Gastrocnemius medialis (tissue), 4 donors: Measurements from ENCODE around the gene SPTBN1. TPM values are rescaled to one million over a fixed set of nuclear protein-coding genes. Genes with fewer than 3 reads are reported as not detected.
A peak's percentile ranks its signal among the peaks of the same experiment; 100 is the strongest.

Experiments used
- ATAC-seq, 2 donors: fragments of 150-250 bp; one replicate each; pipeline ENCODE4 v1.9.1; 2016
- DNase-seq, 2 donors: peaks; one replicate each; pipeline ENCODE4 v3.0.0-alpha.2; 2019
- H3K27ac ChIP-seq, 4 donors: fragments of 200-600 bp; sonication (generic); 1 replicate in 1 of 4; 2 replicates in 3 of 4; pipeline ENCODE4 v1.5.1; 2016 to 2018; ENCODE audit warnings: mild to moderate bottlenecking in 2 of 4, moderate library complexity in 1 of 4
- H3K27me3 ChIP-seq, 3 donors: fragments of 200-600 bp; sonication (generic) in 2 of 3; 1 replicate in 1 of 3; 2 replicates in 2 of 3; pipeline versions ENCODE4 v1.5.1 to v1.6.0; 2016 to 2019; ENCODE audit warnings: mild to moderate bottlenecking in 1 of 3, moderate library complexity in 1 of 3
- H3K36me3 ChIP-seq, 2 donors: fragments of 200-600 bp; sonication (generic) in 1 of 2; one replicate each; pipeline ENCODE4 v1.5.1; 2017 to 2018
- H3K4me1 ChIP-seq, 2 donors: fragments of 200-600 bp; sonication (generic) in 1 of 2; one replicate each; pipeline ENCODE4 v1.5.1; 2016 to 2017; ENCODE audit warnings: mild to moderate bottlenecking in 2 of 2
- H3K4me3 ChIP-seq, 4 donors: fragments of 200-600 bp; sonication (generic) in 3 of 4; 1 replicate in 1 of 4; 2 replicates in 3 of 4; pipeline ENCODE4 v1.5.1; 2016 to 2019; ENCODE audit warnings: mild to moderate bottlenecking in 2 of 4
- H3K9me3 ChIP-seq, 3 donors: fragments of 200-600 bp; sonication (generic) in 2 of 3; 1 replicate in 1 of 3; 2 replicates in 2 of 3; pipeline ENCODE4 v1.5.1; 2016 to 2019
- CTCF ChIP-seq, 5 experiments: fragments of 450-650 bp in 3 of 5; fragments of 200-600 bp in 2 of 5; sonication (generic) in 2 of 5; IDR thresholded peaks in 4 of 5; conservative IDR thresholded peaks in 1 of 5; 1 replicate in 4 of 5; 2 replicates in 1 of 5; pipeline ENCODE4 v1.5.1; 2016 to 2019; ENCODE audit warnings: antibody characterized with exemption in 5 of 5, mild to moderate bottlenecking in 3 of 5, moderate library complexity in 3 of 5
- POLR2A ChIP-seq, 2 donors: fragments of 450-650 bp; IDR thresholded peaks; one replicate each; pipeline ENCODE4 v1.6.1; 2017; ENCODE audit warnings: antibody characterized with exemption in 2 of 2, mild to moderate bottlenecking in 2 of 2, moderate library complexity in 2 of 2
- in situ Hi-C, 4 donors: fragments of 200-750 bp; cut with MboI; loops; one replicate each; pipeline versions ENCODE4 v1.15.0 to v1.8.0; 2017; ENCODE audit warnings: low sequenced_read_pairs in 4 of 4
- intact Hi-C: fragments of 100-400 bp; cut with DNase I; formaldehyde crosslinking; loops from one replicate; pipeline ENCODE4 v1.15.1; 2023; ENCODE audit warnings: low total_unique reads
- total RNA-seq, 4 donors: library from RNA; depleted of rRNA; stranded (reverse); fragments of >200 nt; gene quantifications; one replicate each; pipeline versions ENCODE4 v1.1.0 to v1.2.3, GENCODE V29; 2016

Gene SPTBN1
- total RNA-seq, 4 donors from 2014 or later, result 107 to 191 (median 119) TPM

GRCh38 chr2:54429811-54430551, 26.1 kb upstream of the SPTBN1 start:
- TF ChIP-seq CTCF (IDR thresholded peaks at IDR 0.05 in 4 of 5, conservative IDR thresholded peaks at IDR 0.05 in 1 of 5) (no peak), POLR2A (IDR thresholded peaks at IDR 0.05) (no peak)
- Histone ChIP-seq H3K4me1 (peaks cover 47 to 70% of the 10 kb centered on the region in 2 donors), H3K9me3 (no peaks in the 10 kb centered on the region), H3K27ac (peak overlapping the region; percentile 63 to 74 (median 66)), H3K36me3 (no peaks in the 10 kb centered on the region), H3K4me3 (no peak overlapping the region), H3K27me3 (no peaks in the 10 kb centered on the region)
- DNase-seq (no peak), ATAC-seq (no peak)
- intact Hi-C loops, result loop anchor here (5.0 kb wide), 1 partner anchor 48 kb away; no protein-coding TSS in a partner anchor
- in situ Hi-C loops, result no loop called here

- no peak for ATAC-seq
- Histone ChIP-seq H3K36me3 (no peaks in the 10 kb centered on the region), H3K27me3 (no peaks in the 10 kb centered on the region), H3K4me3 (no peak overlapping the region), H3K4me1 (peaks cover 49 to 77% of the 10 kb centered on the region in 2 donors), H3K9me3 (no peaks in the 10 kb centered on the region), H3K27ac (peak overlapping the region; percentile 63 to 74 (median 66))
- in situ Hi-C loops (no loop called here), intact Hi-C loops (loop anchor here (5.0 kb wide), 1 partner anchor 48 kb away; no protein-coding TSS in a partner anchor)
- no peak for TF ChIP-seq CTCF (IDR thresholded peaks at IDR 0.05 in 4 of 5, conservative IDR thresholded peaks at IDR 0.05 in 1 of 5)
- TF ChIP-seq POLR2A (IDR thresholded peaks at IDR 0.05), result no peak
- no peak for DNase-seq
Measured at GRCh38 chr2:54430649-54431048, 25.5 kb upstream of the SPTBN1 start.

- DNase-seq, result no peak
- Histone ChIP-seq H3K36me3 (no peaks in the 10 kb centered on the region), H3K27ac (peak overlapping the region; percentile 53 to 74 (median 66)), H3K4me1 (peaks cover 49 to 90% of the 10 kb centered on the region in 2 donors), H3K4me3 (peak overlapping the region in 1 of 4 donors; percentile 1), H3K27me3 (no peaks in the 10 kb centered on the region), H3K9me3 (no peaks in the 10 kb centered on the region)
- TF ChIP-seq CTCF (IDR thresholded peaks at IDR 0.05 in 4 of 5, conservative IDR thresholded peaks at IDR 0.05 in 1 of 5) (no peak), POLR2A (IDR thresholded peaks at IDR 0.05) (no peak)
- ATAC-seq, result peak; percentile 61 to 68
- intact Hi-C loops, result loop anchor here (5.0 kb wide), 1 partner anchor 50 kb away; no protein-coding TSS in a partner anchor
- in situ Hi-C loops, result no loop called here
Measured at GRCh38 chr2:54432251-54433015, 23.7 kb upstream of the SPTBN1 start.

GRCh38 chr2:54434229-54434628, 21.9 kb upstream of the SPTBN1 start:
- DNase-seq (no peak), ATAC-seq (no peak)
- Histone ChIP-seq H3K9me3 (no peaks in the 10 kb centered on the region), H3K36me3 (no peaks in the 10 kb centered on the region), H3K27ac (peak overlapping the region in 1 of 4 donors; percentile 6), H3K4me3 (no peak overlapping the region), H3K4me1 (peaks cover 46 to 87% of the 10 kb centered on the region in 2 donors), H3K27me3 (no peaks in the 10 kb centered on the region)
- TF ChIP-seq POLR2A (IDR thresholded peaks at IDR 0.05) (no peak), CTCF (IDR thresholded peaks at IDR 0.05 in 4 of 5, conservative IDR thresholded peaks at IDR 0.05 in 1 of 5) (no peak)
- intact Hi-C loops (loop anchor here (5.0 kb wide), 1 partner anchor 52 kb away; no protein-coding TSS in a partner anchor), in situ Hi-C loops (no loop called here)
